ENCODE measurements around the gene PA2G4.

DNA sequence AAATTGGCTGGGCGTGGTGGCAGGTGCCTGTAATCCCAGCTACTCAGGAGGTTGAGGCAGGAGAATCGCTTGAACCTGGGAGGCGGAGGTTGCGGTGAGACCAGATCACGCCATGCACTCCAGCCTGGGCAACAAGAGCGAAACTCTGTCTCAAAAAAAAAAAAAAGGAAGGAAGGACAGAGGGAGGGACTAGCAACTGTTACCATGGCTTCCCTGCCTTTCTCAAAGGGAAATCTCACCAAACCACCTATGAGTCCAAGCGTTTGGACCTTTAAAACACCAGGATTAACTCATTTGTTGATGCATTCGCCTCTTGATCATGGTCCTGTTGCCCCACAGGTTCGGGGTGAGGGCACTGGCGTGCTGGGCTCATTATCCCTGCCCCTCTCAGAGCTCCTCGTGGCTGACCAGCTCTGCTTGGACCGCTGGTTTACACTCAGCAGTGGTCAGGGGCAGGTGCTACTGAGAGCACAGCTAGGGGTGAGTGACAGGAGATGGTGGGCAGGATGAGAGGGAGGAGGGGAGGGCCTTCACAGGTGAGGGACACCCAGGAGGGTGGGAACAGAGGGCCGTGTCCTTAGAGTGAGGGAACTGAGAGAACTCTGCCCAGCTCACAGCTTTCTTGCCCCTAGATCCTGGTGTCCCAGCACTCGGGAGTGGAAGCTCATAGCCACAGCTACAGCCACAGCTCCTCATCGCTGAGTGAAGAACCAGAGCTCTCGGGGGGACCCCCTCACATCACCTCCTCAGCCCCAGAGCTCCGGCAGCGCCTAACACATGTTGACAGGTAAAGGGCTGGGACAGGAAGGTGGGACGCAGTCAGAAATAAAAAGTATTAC is 37.8 kb downstream of the PA2G4 start:
- TF ChIP-seq CTCF (IDR thresholded peaks at IDR 0.05) (no peak), EP300 (IDR thresholded peaks at IDR 0.05) (no peak), POLR2A (IDR thresholded peaks at IDR 0.05) (no peak)

All from tibial nerve (tissue), 4 donors.